ENCODE results near the gene PGAP1.
A peak's percentile ranks its signal among the peaks of the same experiment; 100 is the strongest.

Gene PGAP1

GRCh38 chr2:196875414-196875813 is 51.1 kb downstream of the PGAP1 start:
- no peak for DNase-seq

- no peak for DNase-seq
These were observed 53.0 kb downstream of the PGAP1 start for GRCh38 chr2:196873511-196873910.

- DNase-seq = no peak
These were observed 71.9 kb downstream of the PGAP1 start for GRCh38 chr2:196854629-196855028.

GRCh38 chr2:196853301-196854087 is 73.0 kb downstream of the PGAP1 start:
- DNase-seq = no peak

- no peak for DNase-seq
These were observed 75.4 kb downstream of the PGAP1 start for GRCh38 chr2:196851088-196851487.

- no peak for DNase-seq
These were observed 76.6 kb downstream of the PGAP1 start for GRCh38 chr2:196849895-196850294.

GRCh38 chr2:196846295-196846694 is 80.2 kb downstream of the PGAP1 start:
- no peak for DNase-seq

GRCh38 chr2:196845371-196845770 is 81.1 kb downstream of the PGAP1 start:
- DNase-seq = no peak

- DNase-seq = no peak
These were observed 86.3 kb downstream of the PGAP1 start for GRCh38 chr2:196840171-196840570.

GRCh38 chr2:196839574-196839973 is 86.9 kb downstream of the PGAP1 start:
- peak; percentile 34 for DNase-seq

GRCh38 chr2:196836440-196836839 is 90.1 kb downstream of the PGAP1 start:
- DNase-seq = no peak

GRCh38 chr2:196830701-196831100 is 95.8 kb downstream of the PGAP1 start:
- no peak for DNase-seq

- DNase-seq = no peak
These were observed 99.2 kb downstream of the PGAP1 start for GRCh38 chr2:196827356-196827755.

GRCh38 chr2:196823750-196824522 is 102.6 kb downstream of the PGAP1 start:
- peak; percentile 9 for DNase-seq

- no peak for DNase-seq
These were observed 105.3 kb downstream of the PGAP1 start for GRCh38 chr2:196821195-196821594.

GRCh38 chr2:196809260-196809659 is 117.2 kb downstream of the PGAP1 start, which contains the start of gene C2orf66:
TSS of gene C2orf66 (minus strand) at chr2:196809355. CDS start at chr2:196809336, 19 bp downstream.
- no peak for DNase-seq

- DNase-seq = no peak
These were observed 118.3 kb downstream of the PGAP1 start for GRCh38 chr2:196808083-196808665.

GRCh38 chr2:196804381-196804780 is 122.1 kb downstream of the PGAP1 start:
- no peak for DNase-seq

- DNase-seq = no peak
These were observed 124.1 kb downstream of the PGAP1 start for GRCh38 chr2:196802401-196802800.

- DNase-seq = no peak
These were observed 124.7 kb downstream of the PGAP1 start for GRCh38 chr2:196801674-196802261.

GRCh38 chr2:196798980-196799379 is 127.5 kb downstream of the PGAP1 start:
- no peak for DNase-seq

GRCh38 chr2:196792865-196793264 is 133.6 kb downstream of the PGAP1 start:
- no peak for DNase-seq

- DNase-seq = peak; percentile 1
These were observed 142.9 kb downstream of the PGAP1 start for GRCh38 chr2:196783431-196784094.

Measured in MV-4-11 (cell line).